ENCODE data around the gene GGNBP2. TPM values are rescaled to one million over a fixed set of nuclear protein-coding genes. Genes with fewer than 3 reads are reported as not detected.

The GGNBP2 gene
- total and polyA plus RNA-seq, 2 of the 8 experiments (the other 6 are each of a cell fraction or from before 2014, with no cell fraction given): 29.2 to 35.8 TPM

GRCh38 chr17:36616061-36617029 lies 71.6 kb downstream of the GGNBP2 start:
- H3K4ac ChIP-seq (replicated peaks; ENCODE audit: insufficient read length, low read depth, low read length): no peak overlapping the region
- H4K5ac ChIP-seq (ENCODE audit: insufficient read length, low read depth, low read length): no peak overlapping the region
- CTCF ChIA-PET (ENCODE audit: partially characterized antibody): interaction anchor here (0.6 to 9.9 kb wide), 8 partner anchors 10 to 754 kb away, joined by 3 to 122 read pairs (median 4); partner anchors contain the start of gene MRM1
- no peaks in the 10 kb centered on the region for H3K23me2 ChIP-seq (ENCODE audit: low read depth, low read length)
- no peak overlapping the region for H3K4me2 ChIP-seq (ENCODE audit: insufficient read depth in 1 of 2, low read depth in 2 of 2, low read length in 2 of 2)
- H2BK12ac ChIP-seq (ENCODE audit: low read depth, low read length): no peak overlapping the region
- no peak overlapping the region for H2AK5ac ChIP-seq (ENCODE audit: low read depth, low read length)
- DNase-seq (ENCODE audit: low read depth in 1 of 2, low spot score in 2 of 2) (no peak), FAIRE-seq (no peak)
- H2BK15ac ChIP-seq (ENCODE audit: low read length): no peak overlapping the region
- H2AFZ ChIP-seq (ENCODE audit: low read length): no peak overlapping the region
- no peak overlapping the region for H3K4me3 ChIP-seq (ENCODE audit: extremely low read depth in 1 of 4, insufficient read depth in 2 of 4, low read depth in 3 of 4, low read length in 4 of 4)
- H3K9me3 ChIP-seq (ENCODE audit: insufficient read depth in 2 of 2, low read depth in 1 of 2, low read length in 1 of 2): no peaks in the 10 kb centered on the region
- H3K23ac ChIP-seq (ENCODE audit: insufficient read length): no peak overlapping the region
- no peak overlapping the region for H2BK5ac ChIP-seq (ENCODE audit: low read depth, low read length)
- no peak overlapping the region for H3K14ac ChIP-seq (ENCODE audit: insufficient read length)
- TF ChIP-seq KDM1A (IDR thresholded peaks at IDR 0.05; ENCODE audit: borderline replicate concordance, low read length): no peak
- TF ChIP-seq USF2 (IDR thresholded peaks at IDR 0.05; ENCODE audit: low read length): no peak
- TF ChIP-seq TEAD4 (IDR thresholded peaks at IDR 0.05; ENCODE audit: low read depth, low read length): no peak
- TF ChIP-seq SIN3A (conservative IDR thresholded peaks at IDR 0.05 in 1 of 2, IDR thresholded peaks at IDR 0.05 in 1 of 2; ENCODE audit: low read depth in 1 of 2, low read length in 2 of 2): no peak
- H4K8ac ChIP-seq (ENCODE audit: extremely low read depth, insufficient read depth, low read length): no peak overlapping the region
- no peak overlapping the region for H3K9ac ChIP-seq (replicated peaks in 1 of 4; ENCODE audit: extremely low read depth in 1 of 4, low read depth in 3 of 4, low read length in 3 of 4)
- H3K27ac ChIP-seq (ENCODE audit: low read depth, low read length): no peak overlapping the region
- H4K20me1 ChIP-seq (replicated peaks in 1 of 2; ENCODE audit: control insufficient read depth in 1 of 2, insufficient read depth in 2 of 2, low read length in 2 of 2): peaks cover 1 to 2% of the 10 kb centered on the region in 2 experiments
- 84% methylated on average over 16 of the region's 16 CpGs; no CpG with 5 or more reads in 1 of the 2 experiments for WGBS, 2 experiments (ENCODE audit: extremely low coverage in 1 of 2, insufficient coverage in 1 of 2, insufficient read length in 1 of 2, insufficient replicate concordance in 2 of 2, low coverage in 1 of 2, low lambda C conversion rate in 2 of 2, missing lambda C conversion rate in 1 of 2)
- H3K18ac ChIP-seq (ENCODE audit: extremely low read depth, low read length): no peak overlapping the region; the same call in none of the 2 replicates
- H3K56ac ChIP-seq (replicated peaks; ENCODE audit: insufficient read length, low read depth, low read length): no peak overlapping the region
- H4K91ac ChIP-seq (replicated peaks; ENCODE audit: insufficient read length, low read length): no peak overlapping the region
- POLR2A ChIA-PET (ENCODE audit: partially characterized antibody): interaction anchor here (6.3 kb wide), 1 partner anchor 15 kb away, joined by 50 read pairs; the partner anchor contains the start of gene MRM1
- H3K27me3 ChIP-seq (replicated peaks in 1 of 4; ENCODE audit: control insufficient read depth in 3 of 4, extremely low read depth in 1 of 4, insufficient read depth in 3 of 4, low read length in 3 of 4): no peaks in the 10 kb centered on the region
- H2BK20ac ChIP-seq (ENCODE audit: low read length): no peak overlapping the region
- H3K36me3 ChIP-seq (ENCODE audit: control insufficient read depth in 2 of 4, insufficient read depth in 4 of 4, low read length in 3 of 4): no peaks in the 10 kb centered on the region
- H3K4me1 ChIP-seq (replicated peaks in 1 of 4; ENCODE audit: control insufficient read depth in 3 of 4, insufficient read depth in 4 of 4, low read length in 3 of 4): peaks cover 9 to 20% (median 16%) of the 10 kb centered on the region in 4 experiments
- H3K79me2 ChIP-seq (ENCODE audit: control insufficient read depth in 1 of 2, insufficient read depth in 2 of 2, low read length in 2 of 2): no peaks in the 10 kb centered on the region
- H2BK120ac ChIP-seq (replicated peaks; ENCODE audit: low read depth, low read length): no peak overlapping the region
- H3K79me1 ChIP-seq (ENCODE audit: low read depth, low read length): no peaks in the 10 kb centered on the region; the same call in 1 of the 2 replicates
